Measurements from ENCODE around the gene DDT. TPM values are rescaled to one million over a fixed set of nuclear protein-coding genes. Genes with fewer than 3 reads are reported as not detected.
"Not testable (repeated sequence)": the region's sequence is repeated elsewhere in the genome, so short reads cannot be mapped to it uniquely, and the experiment has no call there.

Gene DDT
- 102 TPM for total RNA-seq
- long read RNA-seq, transcript DDT-202 (3 exons, 713 nt): major isoform, 16 of 21 reads
- long read RNA-seq, partial matches to known transcripts: 1 of 21 reads
- long read RNA-seq, other reads (novel, unspliced or antisense): 2 of 21 reads

DNA sequence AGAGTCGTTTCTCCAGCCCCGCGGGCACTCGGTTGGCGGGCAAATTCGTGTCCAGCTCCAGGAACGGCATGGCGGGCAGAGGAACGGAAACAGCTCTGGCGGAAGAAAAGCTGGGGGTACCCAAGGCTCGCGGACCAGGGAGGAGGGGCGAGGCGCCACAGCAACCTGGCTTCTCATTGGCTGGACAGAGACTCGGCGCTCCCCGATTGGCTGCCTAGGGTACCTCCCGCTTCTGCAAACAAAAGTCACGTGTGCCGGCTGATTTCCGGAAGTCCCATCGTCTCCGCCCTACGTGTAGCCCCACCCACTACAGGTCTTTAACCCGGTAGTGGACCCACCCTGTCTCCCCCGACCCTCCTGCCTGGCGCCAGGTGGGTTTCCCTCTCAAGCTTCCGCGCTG, at the start of gene DDT:
Gene DDT (minus strand): TSS at position 97 of the 400 bp plus-strand sequence. CDS start 27 bp downstream, at position 70.
- H3K36me3 ChIP-seq: peaks cover 26% of the 10 kb centered on the region
- not testable (repeated sequence) for H3K27ac ChIP-seq; H3K4me1 ChIP-seq; DNase-seq; H3K27me3 ChIP-seq (ENCODE audit: low read depth); H3K4me3 ChIP-seq; H3K9me3 ChIP-seq
- intact Hi-C loops (cut with DNase I): loop anchor here (10.0 kb wide), 1 partner anchor 50 kb away; no protein-coding TSS in a partner anchor
- peak; percentile 97 to 99 for ATAC-seq

- no peak for ATAC-seq
- Histone ChIP-seq H3K4me3 (no peak overlapping the region), H3K9me3 (no peaks in the 10 kb centered on the region), H3K27ac (no peak overlapping the region), H3K36me3 (no peaks in the 10 kb centered on the region), H3K4me1 (no peaks in the 10 kb centered on the region), H3K27me3 (ENCODE audit: low read depth) (no peaks in the 10 kb centered on the region)
- TF ChIP-seq, protein P1, sequence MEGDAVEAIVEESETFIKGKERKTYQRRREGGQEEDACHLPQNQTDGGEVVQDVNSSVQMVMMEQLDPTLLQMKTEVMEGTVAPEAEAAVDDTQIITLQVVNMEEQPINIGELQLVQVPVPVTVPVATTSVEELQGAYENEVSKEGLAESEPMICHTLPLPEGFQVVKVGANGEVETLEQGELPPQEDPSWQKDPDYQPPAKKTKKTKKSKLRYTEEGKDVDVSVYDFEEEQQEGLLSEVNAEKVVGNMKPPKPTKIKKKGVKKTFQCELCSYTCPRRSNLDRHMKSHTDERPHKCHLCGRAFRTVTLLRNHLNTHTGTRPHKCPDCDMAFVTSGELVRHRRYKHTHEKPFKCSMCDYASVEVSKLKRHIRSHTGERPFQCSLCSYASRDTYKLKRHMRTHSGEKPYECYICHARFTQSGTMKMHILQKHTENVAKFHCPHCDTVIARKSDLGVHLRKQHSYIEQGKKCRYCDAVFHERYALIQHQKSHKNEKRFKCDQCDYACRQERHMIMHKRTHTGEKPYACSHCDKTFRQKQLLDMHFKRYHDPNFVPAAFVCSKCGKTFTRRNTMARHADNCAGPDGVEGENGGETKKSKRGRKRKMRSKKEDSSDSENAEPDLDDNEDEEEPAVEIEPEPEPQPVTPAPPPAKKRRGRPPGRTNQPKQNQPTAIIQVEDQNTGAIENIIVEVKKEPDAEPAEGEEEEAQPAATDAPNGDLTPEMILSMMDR (IDR thresholded peaks at IDR 0.05): no peak
- intact Hi-C loops (cut with DNase I): no loop called here
- DNase-seq: no peak
Observed at GRCh38 chr22:24023204-24023789, 49.1 kb upstream of the DDT start.

GRCh38 chr22:24021304-24021703, 47.1 kb upstream of the DDT start:
- peaks cover 9% of the 10 kb centered on the region for H3K36me3 ChIP-seq
- no peak overlapping the region for H3K27ac ChIP-seq
- H3K4me3 ChIP-seq: no peak overlapping the region
- H3K27me3 ChIP-seq (ENCODE audit: low read depth): no peaks in the 10 kb centered on the region
- no peaks in the 10 kb centered on the region for H3K9me3 ChIP-seq
- intact Hi-C loops (cut with DNase I): no loop called here
- DNase-seq (no peak), ATAC-seq (no peak)
- H3K4me1 ChIP-seq: no peaks in the 10 kb centered on the region
- TF ChIP-seq, protein P1 (IDR thresholded peaks at IDR 0.05): no peak

- Histone ChIP-seq H3K36me3 (peaks cover 9% of the 10 kb centered on the region), H3K27me3 (ENCODE audit: low read depth) (no peaks in the 10 kb centered on the region), H3K9me3 (no peaks in the 10 kb centered on the region), H3K4me3 (no peak overlapping the region), H3K4me1 (peaks cover 14% of the 10 kb centered on the region), H3K27ac (no peak overlapping the region)
- intact Hi-C loops (cut with DNase I): no loop called here
- DNase-seq: no peak
- no peak for ATAC-seq
- TF ChIP-seq, protein P1 (IDR thresholded peaks at IDR 0.05): no peak
Observed at GRCh38 chr22:24016156-24016555, 41.9 kb upstream of the DDT start.

DNA sequence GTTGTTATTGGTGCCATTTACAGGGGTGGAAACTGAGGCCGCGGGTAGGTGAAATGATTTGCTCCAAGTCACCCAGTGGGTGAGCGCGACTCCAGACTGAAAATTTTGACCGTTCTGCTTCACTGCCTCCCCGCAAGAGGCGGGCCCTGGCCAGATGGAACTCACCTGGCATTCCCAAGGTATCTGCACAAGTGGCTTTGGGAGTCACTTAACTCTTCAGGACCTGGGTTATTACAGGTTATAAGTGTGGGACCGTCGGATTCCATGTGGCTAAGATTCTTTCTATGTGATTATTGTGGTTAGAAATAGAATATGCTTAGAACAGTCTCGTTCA, 37.5 kb upstream of the DDT start:
- peak overlapping the region; percentile 99 for H3K4me3 ChIP-seq
- H3K9me3 ChIP-seq: no peaks in the 10 kb centered on the region
- H3K27ac ChIP-seq: peak overlapping the region; percentile 94
- intact Hi-C loops (cut with DNase I): no loop called here
- TF ChIP-seq, protein P1 (IDR thresholded peaks at IDR 0.05): no peak
- H3K27me3 ChIP-seq (ENCODE audit: low read depth): no peaks in the 10 kb centered on the region
- no peaks in the 10 kb centered on the region for H3K36me3 ChIP-seq
- no peak for DNase-seq
- H3K4me1 ChIP-seq: peaks cover 14% of the 10 kb centered on the region
- ATAC-seq: peak; percentile 31 to 54

DNA sequence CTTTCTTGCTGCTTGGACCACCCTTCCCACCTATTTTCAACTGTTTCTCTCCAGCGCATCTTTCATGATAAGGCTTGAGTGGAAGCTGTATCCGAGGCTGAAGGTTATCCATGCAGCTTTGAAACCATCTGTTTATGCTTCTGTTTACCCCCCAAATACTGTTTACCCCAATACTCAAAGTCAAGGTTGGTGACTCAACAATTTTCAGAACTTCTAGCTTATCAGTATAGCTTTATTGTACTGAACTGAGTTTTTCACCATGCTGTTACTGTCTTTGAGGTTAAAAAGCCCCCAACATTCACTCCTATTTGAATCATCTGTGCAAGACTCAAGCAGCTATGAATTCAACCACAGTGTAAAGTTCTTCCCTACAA, 35.8 kb upstream of the DDT start:
- Histone ChIP-seq H3K27ac (no peak overlapping the region), H3K4me3 (no peak overlapping the region), H3K4me1 (peaks cover 14% of the 10 kb centered on the region), H3K36me3 (no peaks in the 10 kb centered on the region), H3K9me3 (no peaks in the 10 kb centered on the region), H3K27me3 (ENCODE audit: low read depth) (no peaks in the 10 kb centered on the region)
- DNase-seq (no peak), ATAC-seq (no peak)
- TF ChIP-seq, protein P1 (IDR thresholded peaks at IDR 0.05): no peak
- intact Hi-C loops (cut with DNase I): no loop called here

Data from lower lobe of right lung (tissue), 2 donors.